Nephron progenitor cell (in vitro differentiated cells): ENCODE data around the gene REV1.
A peak's percentile ranks its signal among the peaks of the same experiment; 100 is the strongest.
"Not testable (repeated sequence)": the region's sequence is repeated elsewhere in the genome, so short reads cannot be mapped to it uniquely, and the experiment has no call there.

Experiments
- DNase-seq: peaks from one replicate; pipeline ENCODE4 v3.0.0; 2021
- H3K27ac Mint-ChIP-seq: 2 replicates; pipeline ENCODE4 v1.8.0; 2021; ENCODE audit warnings: mild to moderate bottlenecking, moderate library complexity, mixed read lengths
- H3K27me3 Mint-ChIP-seq: 2 replicates; pipeline ENCODE4 v1.8.0; 2021; ENCODE audit warnings: mild to moderate bottlenecking, low read depth, mixed read lengths; ENCODE audit not compliant: poor library complexity
- H3K36me3 Mint-ChIP-seq: 2 replicates; pipeline ENCODE4 v1.8.0; 2021; ENCODE audit warnings: low read depth, mixed read lengths
- H3K4me1 Mint-ChIP-seq: 2 replicates; pipeline ENCODE4 v1.8.0; 2021; ENCODE audit warnings: mixed read lengths
- H3K4me3 Mint-ChIP-seq: 2 replicates; pipeline ENCODE4 v1.8.0; 2021; ENCODE audit warnings: mild to moderate bottlenecking, moderate library complexity, mixed read lengths
- H3K9me3 Mint-ChIP-seq: 2 replicates; pipeline ENCODE4 v1.8.0; 2021; ENCODE audit warnings: mild to moderate bottlenecking, moderate library complexity, mixed read lengths
- CTCF ChIP-seq: fragments of 200-600 bp; sonication (generic); IDR thresholded peaks from 2 replicates; pipeline ENCODE4 v1.5.0; 2021; ENCODE audit warnings: antibody characterized with exemption

REV1 gene

GRCh38 chr2:99470957-99471356, 18.9 kb downstream of the REV1 start:
- peaks cover 63% of the 10 kb centered on the region for H3K36me3 Mint-ChIP-seq
- no peak overlapping the region for H3K4me3 Mint-ChIP-seq
- DNase-seq, result no peak
- H3K9me3 Mint-ChIP-seq, result peaks cover 44% of the 10 kb centered on the region
- no peaks in the 10 kb centered on the region for H3K27me3 Mint-ChIP-seq
- TF ChIP-seq CTCF, result no peak
- no peak overlapping the region for H3K27ac Mint-ChIP-seq
- H3K4me1 Mint-ChIP-seq, result peaks cover 20% of the 10 kb centered on the region

- H3K27ac Mint-ChIP-seq, DNase-seq, H3K4me3 Mint-ChIP-seq, H3K27me3 Mint-ChIP-seq: not testable (repeated sequence)
- Mint-ChIP-seq H3K36me3 (peaks cover 68% of the 10 kb centered on the region), H3K9me3 (peaks cover 44% of the 10 kb centered on the region), H3K4me1 (peaks cover 19% of the 10 kb centered on the region)
These were observed 19.4 kb downstream of the REV1 start for GRCh38 chr2:99470459-99470858.

GRCh38 chr2:99469394-99469793, 20.4 kb downstream of the REV1 start:
- TF ChIP-seq CTCF, result no peak
- Mint-ChIP-seq H3K27ac (no peak overlapping the region), H3K27me3 (no peaks in the 10 kb centered on the region), H3K9me3 (peaks cover 46% of the 10 kb centered on the region), H3K36me3 (peaks cover 78% of the 10 kb centered on the region), H3K4me3 (no peak overlapping the region), H3K4me1 (peaks cover 8% of the 10 kb centered on the region)
- DNase-seq, result no peak

- H3K36me3 Mint-ChIP-seq, result peaks cover 87% of the 10 kb centered on the region
- no peak for TF ChIP-seq CTCF
- H3K4me3 Mint-ChIP-seq, result no peak overlapping the region
- H3K4me1 Mint-ChIP-seq, result no peaks in the 10 kb centered on the region
- DNase-seq, result no peak
- H3K27ac Mint-ChIP-seq, result no peak overlapping the region
- no peaks in the 10 kb centered on the region for H3K27me3 Mint-ChIP-seq
- H3K9me3 Mint-ChIP-seq, result peaks cover 55% of the 10 kb centered on the region
These were observed 21.7 kb downstream of the REV1 start for GRCh38 chr2:99468155-99468554.

- Mint-ChIP-seq H3K4me3 (no peak overlapping the region), H3K36me3 (peaks cover 89% of the 10 kb centered on the region), H3K9me3 (peaks cover 59% of the 10 kb centered on the region), H3K27ac (peak overlapping the region; percentile 62), H3K27me3 (no peaks in the 10 kb centered on the region), H3K4me1 (no peaks in the 10 kb centered on the region)
- TF ChIP-seq CTCF, result no peak
- no peak for DNase-seq
These were observed 22.4 kb downstream of the REV1 start for GRCh38 chr2:99467390-99467789.

GRCh38 chr2:99461828-99462483, 27.9 kb downstream of the REV1 start:
- DNase-seq, result no peak
- TF ChIP-seq CTCF, result no peak
- H3K4me1 Mint-ChIP-seq, result no peaks in the 10 kb centered on the region
- H3K27ac Mint-ChIP-seq, result no peak overlapping the region
- peaks cover 89% of the 10 kb centered on the region for H3K36me3 Mint-ChIP-seq
- H3K4me3 Mint-ChIP-seq, result no peak overlapping the region
- H3K9me3 Mint-ChIP-seq, result peaks cover 34% of the 10 kb centered on the region
- H3K27me3 Mint-ChIP-seq, result no peaks in the 10 kb centered on the region
